B cell (primary cell): ENCODE results near the gene KCNH8.

Experiments used
- EZH2 ChIP-seq: IDR thresholded peaks from 2 replicates; pipeline ENCODE4 v1.6.1; 2012; ENCODE audit warnings: borderline replicate concordance, low read depth, mild to moderate bottlenecking, moderate library complexity, low read length; ENCODE audit not compliant: insufficient read depth, poor library complexity, severe bottlenecking
- TF ChIP-seq, protein P1 (sequence below): fragments of 200-600 bp; IDR thresholded peaks from one replicate; pipeline ENCODE4 v1.8.0; 2022; ENCODE audit warnings: antibody characterized with exemption, mild to moderate bottlenecking

- TF ChIP-seq, protein P1, sequence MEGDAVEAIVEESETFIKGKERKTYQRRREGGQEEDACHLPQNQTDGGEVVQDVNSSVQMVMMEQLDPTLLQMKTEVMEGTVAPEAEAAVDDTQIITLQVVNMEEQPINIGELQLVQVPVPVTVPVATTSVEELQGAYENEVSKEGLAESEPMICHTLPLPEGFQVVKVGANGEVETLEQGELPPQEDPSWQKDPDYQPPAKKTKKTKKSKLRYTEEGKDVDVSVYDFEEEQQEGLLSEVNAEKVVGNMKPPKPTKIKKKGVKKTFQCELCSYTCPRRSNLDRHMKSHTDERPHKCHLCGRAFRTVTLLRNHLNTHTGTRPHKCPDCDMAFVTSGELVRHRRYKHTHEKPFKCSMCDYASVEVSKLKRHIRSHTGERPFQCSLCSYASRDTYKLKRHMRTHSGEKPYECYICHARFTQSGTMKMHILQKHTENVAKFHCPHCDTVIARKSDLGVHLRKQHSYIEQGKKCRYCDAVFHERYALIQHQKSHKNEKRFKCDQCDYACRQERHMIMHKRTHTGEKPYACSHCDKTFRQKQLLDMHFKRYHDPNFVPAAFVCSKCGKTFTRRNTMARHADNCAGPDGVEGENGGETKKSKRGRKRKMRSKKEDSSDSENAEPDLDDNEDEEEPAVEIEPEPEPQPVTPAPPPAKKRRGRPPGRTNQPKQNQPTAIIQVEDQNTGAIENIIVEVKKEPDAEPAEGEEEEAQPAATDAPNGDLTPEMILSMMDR = no peak
- no peak for TF ChIP-seq EZH2
Observed at GRCh38 chr3:19427422-19428149, 279.3 kb downstream of the KCNH8 start.
